Loucy (cell line): ENCODE data around the gene INTS1.

Source experiments
- EZH2phosphoT487 ChIP-seq: fragments of 200-600 bp; IDR thresholded peaks from 2 replicates; pipeline ENCODE4 v1.6.1; 2018; ENCODE audit warnings: antibody characterized with exemption, mild to moderate bottlenecking, moderate library complexity, borderline replicate concordance
- TF ChIP-seq, protein P1 (sequence below): fragments of 200-600 bp; sonication (generic); conservative IDR thresholded peaks from 2 replicates; pipeline ENCODE4 v1.5.1; 2014; ENCODE audit warnings: mild to moderate bottlenecking, antibody characterized with exemption, low read length

DNA sequence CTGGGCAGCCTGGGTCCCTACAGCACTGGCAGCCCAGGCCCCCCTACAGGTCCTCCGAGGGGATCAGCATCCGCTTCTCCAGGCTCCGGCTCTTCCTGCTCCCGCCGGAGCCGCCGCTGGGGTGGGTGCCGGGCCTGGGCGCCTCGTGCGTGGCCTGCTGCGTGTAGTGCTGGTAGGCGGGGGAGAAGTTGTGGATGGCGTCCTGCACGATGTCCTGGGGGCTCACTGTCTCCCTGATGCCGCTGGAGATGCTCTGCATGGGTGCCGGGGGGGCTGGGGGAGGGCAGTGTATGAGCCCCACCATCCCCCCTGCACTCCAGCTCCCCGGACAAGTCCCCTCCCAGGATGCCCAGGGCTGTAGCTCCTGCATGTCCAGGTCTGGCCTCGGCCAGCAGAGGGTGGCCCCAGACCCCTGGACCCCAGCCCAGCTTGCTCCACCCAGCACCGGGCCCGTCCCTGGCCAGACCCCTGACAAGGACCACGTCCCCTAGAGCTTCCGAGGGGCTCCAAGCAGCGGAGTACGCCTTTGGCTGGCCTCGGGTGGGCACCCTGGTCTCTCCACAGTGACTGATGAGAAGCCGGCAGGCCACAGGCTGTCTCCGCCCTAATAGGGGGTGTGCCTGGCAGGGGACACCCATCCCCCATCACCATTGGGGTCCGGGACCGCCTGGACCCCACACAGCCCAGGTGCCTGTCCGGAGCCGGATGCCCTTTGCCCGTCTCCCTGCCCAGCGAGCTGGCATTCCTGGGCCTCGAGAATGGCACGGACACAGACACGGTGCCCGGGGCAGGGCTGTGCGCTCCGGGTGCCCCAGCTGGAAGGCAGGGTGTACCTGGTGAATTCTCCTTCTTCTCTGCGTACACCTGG, 43.0 kb upstream of the INTS1 start:
- no peak for TF ChIP-seq EZH2phosphoT487
- TF ChIP-seq, protein P1, sequence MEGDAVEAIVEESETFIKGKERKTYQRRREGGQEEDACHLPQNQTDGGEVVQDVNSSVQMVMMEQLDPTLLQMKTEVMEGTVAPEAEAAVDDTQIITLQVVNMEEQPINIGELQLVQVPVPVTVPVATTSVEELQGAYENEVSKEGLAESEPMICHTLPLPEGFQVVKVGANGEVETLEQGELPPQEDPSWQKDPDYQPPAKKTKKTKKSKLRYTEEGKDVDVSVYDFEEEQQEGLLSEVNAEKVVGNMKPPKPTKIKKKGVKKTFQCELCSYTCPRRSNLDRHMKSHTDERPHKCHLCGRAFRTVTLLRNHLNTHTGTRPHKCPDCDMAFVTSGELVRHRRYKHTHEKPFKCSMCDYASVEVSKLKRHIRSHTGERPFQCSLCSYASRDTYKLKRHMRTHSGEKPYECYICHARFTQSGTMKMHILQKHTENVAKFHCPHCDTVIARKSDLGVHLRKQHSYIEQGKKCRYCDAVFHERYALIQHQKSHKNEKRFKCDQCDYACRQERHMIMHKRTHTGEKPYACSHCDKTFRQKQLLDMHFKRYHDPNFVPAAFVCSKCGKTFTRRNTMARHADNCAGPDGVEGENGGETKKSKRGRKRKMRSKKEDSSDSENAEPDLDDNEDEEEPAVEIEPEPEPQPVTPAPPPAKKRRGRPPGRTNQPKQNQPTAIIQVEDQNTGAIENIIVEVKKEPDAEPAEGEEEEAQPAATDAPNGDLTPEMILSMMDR = no peak
